Erythroblast (primary cell): ENCODE measurements around the gene CCNY.

Source experiments
- GATA1 ChIP-seq: IDR thresholded peaks from 2 replicates; pipeline ENCODE4 v1.6.1; 2011; ENCODE audit warnings: low read depth, mild to moderate bottlenecking, control low read depth, low read length, moderate library complexity
- POLR2A ChIP-seq: IDR thresholded peaks from 2 replicates; pipeline ENCODE4 v1.6.1; 2011; ENCODE audit warnings: mild to moderate bottlenecking, low read length

- TF ChIP-seq POLR2A (no peak), GATA1 (no peak)
These were observed 237.5 kb downstream of the CCNY start for GRCh38 chr10:35573796-35574195.
